Jurkat, Clone E6-1 (cell line): ENCODE data around the gene OXCT2.
"Not testable (repeated sequence)": the region's sequence is repeated elsewhere in the genome, so short reads cannot be mapped to it uniquely, and the experiment has no call there.

Experiments used
- DNase-seq: peaks from one replicate; pipeline ENCODE4 v3.0.0-alpha.2; 2011; ENCODE audit warnings: low read depth, low spot score
- H3K4me3 ChIP-seq: 2 replicates; pipeline ENCODE4 v1.5.1; 2011; ENCODE audit warnings: mild to moderate bottlenecking, low read length, control low read depth, moderate library complexity

The OXCT2 gene

GRCh38 chr1:39769502-39769901 lies 1.6 kb downstream of the OXCT2 start:
- not testable (repeated sequence) for H3K4me3 ChIP-seq, DNase-seq

DNA sequence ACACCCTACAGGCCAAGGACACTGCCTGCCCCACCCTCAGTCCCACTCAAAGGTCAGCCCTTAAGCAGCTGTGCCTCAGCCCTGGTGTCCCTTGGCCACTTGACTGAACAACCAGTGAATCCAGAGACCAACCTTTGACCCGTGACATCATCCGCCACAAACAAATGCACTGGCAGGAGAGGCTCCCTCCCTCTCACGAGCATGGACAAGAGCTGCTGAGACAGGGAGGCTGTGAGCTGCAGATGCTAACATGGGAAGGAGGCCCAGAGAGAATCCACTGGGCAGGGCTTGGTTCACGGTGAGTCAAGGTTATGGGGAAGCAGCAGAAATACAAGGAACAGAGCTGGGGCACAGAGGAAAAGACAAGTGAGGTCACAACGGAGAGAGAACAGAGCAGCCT lies 4.7 kb downstream of the OXCT2 start:
- not testable (repeated sequence) for H3K4me3 ChIP-seq, DNase-seq

DNA sequence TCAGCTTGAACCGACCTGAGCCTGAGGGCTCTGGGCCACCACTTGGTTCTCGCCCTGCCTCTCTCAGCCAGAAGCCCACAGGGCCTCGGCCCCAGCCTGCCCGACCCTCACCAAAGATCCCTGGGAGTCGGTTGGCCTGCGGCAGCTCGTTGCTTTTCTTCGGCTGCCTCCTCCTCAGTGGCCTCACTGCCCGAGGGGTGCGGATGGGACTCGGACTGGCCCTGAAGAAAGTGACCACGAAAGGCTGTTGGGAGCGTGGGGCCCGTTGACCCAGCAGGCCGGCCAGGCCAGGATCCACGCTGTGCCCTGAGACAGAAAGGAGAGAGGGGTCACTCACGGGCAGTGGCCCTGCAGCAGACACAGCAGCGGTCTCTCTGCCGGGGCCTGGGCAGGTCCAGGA lies 6.6 kb downstream of the OXCT2 start:
- H3K4me3 ChIP-seq, DNase-seq: not testable (repeated sequence)

- H3K4me3 ChIP-seq, DNase-seq: not testable (repeated sequence)
Observed at GRCh38 chr1:39763619-39764374, 7.4 kb downstream of the OXCT2 start.

DNA sequence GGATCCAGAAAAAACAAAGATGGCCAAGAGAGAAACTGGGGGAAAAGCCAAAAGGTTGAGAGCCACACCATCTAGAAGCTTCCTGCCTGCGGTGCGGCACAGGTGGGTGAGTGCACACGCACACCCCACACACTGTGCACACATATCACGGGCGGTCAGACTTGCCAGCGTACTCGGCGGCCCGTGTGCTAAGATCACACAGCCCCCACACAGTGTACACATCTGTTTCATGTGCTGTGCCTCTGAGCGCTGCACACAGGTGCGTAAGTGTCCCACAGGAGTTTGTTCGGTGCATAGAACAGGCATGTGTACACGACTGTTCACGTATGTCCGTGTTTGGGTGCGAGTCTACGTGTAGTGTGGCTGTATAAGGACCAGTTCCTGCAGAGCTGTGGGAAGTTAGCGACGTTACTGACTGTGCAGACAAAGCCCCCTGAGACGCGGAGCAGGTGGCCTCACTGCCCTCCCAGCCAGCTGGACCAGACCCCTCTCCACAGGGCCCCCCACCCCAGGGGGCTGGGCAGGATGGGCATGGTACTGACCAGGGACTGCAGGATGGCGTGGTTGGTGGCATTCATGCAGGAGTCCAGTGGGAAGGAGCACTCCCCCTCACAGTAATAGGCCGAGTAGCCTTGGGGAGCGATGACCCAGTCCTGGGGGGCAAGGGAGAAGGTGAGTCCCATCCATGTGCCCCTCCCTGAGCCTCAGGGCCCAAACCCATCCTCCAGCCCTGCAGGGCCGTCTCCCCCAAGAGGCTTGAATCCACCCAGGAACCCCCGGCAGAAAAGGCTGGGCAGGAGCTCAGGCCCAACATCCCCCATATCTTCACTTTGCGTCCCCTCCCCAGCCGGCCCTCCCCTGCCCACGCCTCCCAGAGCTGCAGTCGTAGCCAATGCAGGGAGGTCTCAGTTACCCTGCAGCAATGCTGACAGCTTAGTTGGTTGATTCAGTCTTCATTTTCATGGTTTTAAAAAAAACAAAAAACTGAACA lies 8.3 kb downstream of the OXCT2 start:
- no peak for DNase-seq
- H3K4me3 ChIP-seq = no peak overlapping the region

- DNase-seq = no peak
Observed at GRCh38 chr1:39761557-39762260, 9.4 kb downstream of the OXCT2 start.

DNA sequence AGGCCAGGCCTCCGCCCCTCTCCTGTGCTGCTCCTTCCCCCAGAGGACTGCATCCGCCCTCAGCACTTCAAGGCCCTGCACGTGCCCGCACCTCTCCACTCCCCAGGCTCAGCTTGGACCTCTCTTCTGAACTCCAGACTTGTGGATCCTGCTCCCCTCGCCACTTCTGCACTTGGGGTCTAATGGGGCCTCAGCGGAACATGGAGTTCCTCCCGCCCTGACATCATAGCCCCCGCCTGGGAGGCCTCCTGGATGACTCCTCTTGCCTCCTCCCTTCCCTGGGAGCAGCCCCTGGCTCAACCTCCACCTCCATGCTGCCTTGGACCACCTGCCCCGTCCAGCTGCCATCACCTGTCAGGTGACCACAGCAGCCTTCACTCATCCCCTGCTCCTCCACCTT lies 10.1 kb downstream of the OXCT2 start:
- no peak for DNase-seq
- no peak overlapping the region for H3K4me3 ChIP-seq

More at GRCh38 chr1:39761557-39762260, 9.4 kb downstream of the OXCT2 start:
- no peak overlapping the region for H3K4me3 ChIP-seq

GRCh38 chr1:39760074-39761008 lies 10.8 kb downstream of the OXCT2 start:
- no peak overlapping the region for H3K4me3 ChIP-seq

GRCh38 chr1:39759436-39759726 lies 11.8 kb downstream of the OXCT2 start:
- H3K4me3 ChIP-seq = no peak overlapping the region
- no peak for DNase-seq

More at GRCh38 chr1:39760074-39761008, 10.8 kb downstream of the OXCT2 start:
- no peak for DNase-seq

DNA sequence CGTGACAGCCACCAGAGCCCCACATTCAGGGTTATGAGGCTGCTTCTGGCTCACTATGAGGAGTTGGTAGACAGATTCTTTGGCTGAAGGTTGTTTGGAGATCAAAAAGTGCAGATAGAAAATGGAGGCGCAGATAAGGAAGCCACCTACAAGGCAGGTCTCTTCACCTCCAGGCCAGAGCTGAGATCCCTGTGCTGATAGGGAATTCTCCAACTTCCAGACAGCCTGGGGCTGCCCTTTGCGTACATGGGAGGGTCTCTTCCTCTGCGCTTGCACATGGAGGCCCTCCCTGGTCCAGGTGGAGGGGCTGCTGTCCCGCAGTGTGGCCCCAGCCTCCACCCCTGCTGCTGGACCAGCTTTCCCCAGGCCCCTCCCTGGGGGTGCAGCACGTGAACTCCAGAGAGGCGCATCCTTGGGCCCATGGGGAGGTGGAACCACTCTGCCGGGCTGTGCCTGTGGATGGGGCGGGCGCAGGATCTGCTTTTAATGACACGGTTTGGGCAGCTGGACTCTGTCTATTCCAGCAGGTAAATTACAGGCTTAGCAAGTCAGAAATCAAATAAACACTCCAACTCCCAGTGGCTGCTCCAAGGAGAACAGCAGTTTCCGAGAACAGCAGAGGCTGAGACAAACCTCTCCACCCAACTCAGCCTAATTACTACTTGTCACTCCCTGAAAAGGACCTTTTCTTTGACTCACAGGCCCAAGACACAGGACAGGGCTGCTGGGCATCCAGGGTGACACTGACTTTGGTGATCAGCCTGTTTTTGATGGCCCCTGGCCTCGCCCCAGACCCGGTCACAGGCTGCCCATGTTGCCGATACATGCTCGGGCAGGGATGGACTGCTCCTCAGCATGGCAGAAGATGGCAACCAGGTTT lies 12.4 kb downstream of the OXCT2 start:
- H3K4me3 ChIP-seq = no peak overlapping the region
- no peak for DNase-seq

- no peak overlapping the region for H3K4me3 ChIP-seq
- DNase-seq = no peak
Observed at GRCh38 chr1:39757501-39757900, 13.6 kb downstream of the OXCT2 start.

DNA sequence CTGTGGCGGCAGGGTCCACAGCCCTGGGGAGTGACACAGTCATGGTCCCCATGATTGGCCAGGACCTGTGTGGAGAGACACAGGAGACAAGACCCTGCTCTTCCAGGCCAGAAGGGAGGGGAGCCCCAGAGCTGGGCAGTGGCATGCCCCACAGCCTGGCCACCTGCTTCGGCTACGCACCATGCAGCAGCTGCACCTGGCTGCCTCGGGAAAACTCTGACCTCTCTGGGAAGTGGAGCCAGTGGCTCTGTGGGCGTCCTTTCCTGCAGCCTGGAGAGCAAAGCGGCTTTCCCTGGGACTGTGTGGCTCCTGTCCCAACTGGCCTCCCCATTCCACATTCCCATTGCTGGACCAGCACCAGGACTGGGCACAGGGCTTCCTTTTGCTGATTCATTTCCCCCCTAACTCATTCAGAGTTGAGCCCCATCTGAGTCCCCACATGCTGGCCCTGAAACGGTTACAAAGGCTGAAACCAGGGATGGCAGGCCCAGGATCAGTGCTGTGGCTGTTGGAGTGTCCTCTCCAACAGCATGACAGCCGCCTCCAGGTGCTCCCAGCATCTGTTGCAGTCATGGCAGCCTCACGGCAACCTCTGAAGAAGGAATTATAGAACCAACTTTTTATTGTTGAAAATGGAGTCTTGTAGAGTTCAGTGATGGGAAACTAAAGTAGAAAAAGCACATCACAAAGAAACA lies 15.0 kb downstream of the OXCT2 start:
- no peak overlapping the region for H3K4me3 ChIP-seq
- no peak for DNase-seq

DNA sequence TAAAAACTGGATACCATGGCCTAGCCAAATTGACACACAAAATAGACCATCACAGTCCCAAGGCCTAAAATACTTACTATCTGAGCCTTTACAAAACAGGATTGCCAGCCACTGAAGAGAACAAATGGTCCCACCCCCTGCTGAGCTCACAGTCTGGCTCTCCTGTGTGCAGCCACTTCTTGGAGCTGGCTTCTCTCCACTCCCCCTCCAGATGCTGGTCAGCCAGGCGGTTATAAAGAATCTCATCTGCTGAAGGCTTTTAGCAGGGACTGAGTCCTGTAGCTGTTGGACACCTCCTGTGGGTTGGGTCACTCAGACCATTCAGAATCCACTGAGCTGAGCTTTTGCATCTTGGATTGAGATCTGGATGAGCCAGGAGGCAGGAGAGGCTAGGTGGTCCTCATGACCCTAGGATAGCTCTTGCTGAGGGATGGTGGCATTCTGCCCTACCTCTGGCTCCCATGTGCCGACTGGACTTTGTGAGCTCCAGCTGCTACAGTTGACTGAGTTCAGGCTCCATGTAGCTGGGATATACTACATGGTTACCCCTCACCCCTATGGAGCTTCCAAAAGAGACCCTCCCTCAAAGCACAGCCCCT lies 16.1 kb downstream of the OXCT2 start:
- DNase-seq = no peak
- H3K4me3 ChIP-seq = no peak overlapping the region

DNA sequence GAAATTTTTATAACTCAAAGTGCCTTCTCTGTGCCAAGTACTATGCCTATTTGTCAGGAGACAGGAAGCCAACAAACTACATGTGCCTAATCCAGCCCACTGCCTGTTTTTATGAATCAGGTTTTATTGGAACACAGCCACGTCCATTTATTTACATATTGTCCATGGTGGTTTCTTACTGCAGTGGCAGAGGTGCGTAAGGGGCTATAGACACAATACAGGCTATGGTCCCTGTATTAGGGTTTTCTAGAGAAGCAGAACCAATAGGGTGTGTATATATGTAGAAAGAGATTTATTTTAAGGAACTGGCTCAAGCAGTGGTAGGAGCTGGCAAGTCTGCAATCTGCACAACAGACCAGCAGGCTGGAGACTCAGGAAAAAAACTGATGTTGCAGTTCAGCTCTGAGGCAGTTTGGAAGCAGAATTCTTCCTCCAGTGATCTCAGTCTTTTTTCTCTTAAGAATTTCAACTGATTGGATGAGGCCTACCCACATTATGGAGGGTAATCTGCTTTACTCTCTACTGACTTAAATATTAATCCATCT lies 17.1 kb downstream of the OXCT2 start:
- no peak overlapping the region for H3K4me3 ChIP-seq
- DNase-seq = no peak

DNA sequence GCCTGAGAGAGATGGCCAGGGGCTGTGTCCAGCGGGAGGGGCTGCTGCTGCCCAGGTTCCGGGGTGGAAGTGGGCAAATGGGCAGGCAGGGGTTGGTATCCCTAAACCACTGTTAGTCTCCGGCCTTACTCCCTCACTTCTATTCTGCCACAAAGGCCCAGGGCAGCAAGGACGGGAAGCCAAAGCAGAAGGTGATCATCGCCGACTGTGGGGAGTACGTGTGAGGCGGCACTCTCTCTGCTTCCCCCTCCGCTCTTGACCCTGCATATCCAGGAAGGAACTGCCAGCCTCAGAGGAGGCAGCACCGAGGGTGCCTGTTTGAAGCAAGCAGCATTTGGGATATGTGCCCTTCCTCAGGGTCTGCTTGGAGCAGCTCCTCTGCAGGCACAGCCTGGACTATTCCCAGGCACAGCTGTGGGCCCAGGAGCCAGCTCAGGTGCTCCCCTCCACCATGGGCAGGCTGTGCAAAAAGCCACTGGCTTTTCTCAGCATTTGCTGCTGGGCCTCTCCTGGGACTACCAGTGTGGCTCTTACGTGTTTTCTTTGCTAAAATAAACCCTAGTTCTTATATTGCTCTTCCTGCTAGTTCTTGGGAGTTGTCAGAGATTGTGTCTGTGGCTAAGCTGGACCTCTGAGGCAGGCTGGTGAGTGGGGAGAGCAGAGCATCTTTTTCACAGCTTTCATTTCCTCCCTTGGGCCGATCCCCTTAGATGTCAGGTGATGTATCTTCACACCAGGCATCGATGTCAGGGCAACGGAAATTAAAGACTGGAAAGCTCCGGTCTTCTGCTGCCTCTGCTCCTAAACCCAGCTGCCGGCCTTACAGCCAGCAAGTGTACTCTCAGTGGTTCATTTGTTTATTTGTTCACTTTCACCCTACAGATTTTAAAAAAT lies 17.8 kb downstream of the OXCT2 start:
- no peak for DNase-seq
- no peak overlapping the region for H3K4me3 ChIP-seq

DNA sequence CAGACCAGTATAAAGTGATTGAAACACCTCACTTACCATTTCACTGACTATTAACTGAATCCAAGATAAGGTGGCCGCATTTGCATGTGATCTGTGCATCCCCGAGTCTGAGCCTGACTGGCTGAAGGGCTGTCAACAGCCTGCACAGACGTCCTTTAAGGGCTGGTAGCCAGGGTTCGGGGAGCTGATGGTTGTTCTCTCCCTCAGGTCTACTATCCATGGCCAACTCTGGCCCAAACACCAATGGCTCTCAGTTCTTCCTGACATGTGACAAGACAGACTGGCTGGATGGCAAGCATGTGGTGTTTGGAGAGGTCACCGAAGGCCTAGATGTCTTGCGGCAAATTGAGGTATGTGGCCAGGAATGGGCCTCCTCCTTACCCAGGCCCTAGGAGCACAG lies 18.4 kb downstream of the OXCT2 start:
- DNase-seq = no peak
- no peak overlapping the region for H3K4me3 ChIP-seq
